HepG2 (cell line): ENCODE results near the gene TOP2A. TPM values are rescaled to one million over a fixed set of nuclear protein-coding genes. Genes with fewer than 3 reads are reported as not detected.
A peak's percentile ranks its signal among the peaks of the same experiment; 100 is the strongest.

Source experiments
- ATRX ChIP-seq: sonication (generic); formaldehyde crosslinking; IDR thresholded peaks from 2 replicates; pipeline ENCODE4 v1.4.0; 2020; ENCODE audit warnings: missing genetic modification reagents, borderline replicate concordance
- DNMT3B ChIP-seq: conservative IDR thresholded peaks from 2 replicates; pipeline ENCODE4 v1.6.1; 2016; ENCODE audit warnings: missing biosample characterization, control low read depth
- DZIP1 ChIP-seq: sonication (generic); formaldehyde crosslinking; IDR thresholded peaks from 2 replicates; pipeline ENCODE4 v1.5.0; 2020; ENCODE audit warnings: mild to moderate bottlenecking, missing genetic modification reagents
- JUN ChIP-seq: sonication (generic); formaldehyde crosslinking; IDR thresholded peaks from 2 replicates; pipeline ENCODE4 v1.4.0; 2020; ENCODE audit warnings: mild to moderate bottlenecking, missing genetic modification reagents
- MED8 ChIP-seq: sonication (generic); formaldehyde crosslinking; IDR thresholded peaks from 2 replicates; pipeline ENCODE4 v1.8.1; 2023; ENCODE audit warnings: mild to moderate bottlenecking, missing genetic modification reagents; ENCODE audit not compliant: insufficient replicate concordance
- MXD3 ChIP-seq: IDR thresholded peaks from 2 replicates; pipeline ENCODE4 v1.6.1; 2016; ENCODE audit warnings: mild to moderate bottlenecking, missing biosample characterization, missing genetic modification reagents
- TMF1 ChIP-seq: sonication (generic); formaldehyde crosslinking; IDR thresholded peaks from 2 replicates; pipeline ENCODE4 v1.8.1; 2022; ENCODE audit warnings: low read depth, missing genetic modification reagents
- ZBTB43 ChIP-seq: sonication (generic); formaldehyde crosslinking; conservative IDR thresholded peaks from 2 replicates; pipeline ENCODE4 v1.4.0; 2020; ENCODE audit warnings: missing genetic modification reagents
- ZHX2 ChIP-seq, 2 experiments: sonication (generic) in 1 of 2; formaldehyde crosslinking in 1 of 2; IDR thresholded peaks; 2 replicates each; pipeline versions ENCODE4 v1.6.1 to v1.9.0; 2014 to 2022; ENCODE audit warnings: antibody characterized with exemption in 1 of 2, borderline replicate concordance in 1 of 2, inconsistent platforms in 1 of 2, low read depth in 1 of 2, missing genetic modification reagents in 1 of 2
- ZNF296 ChIP-seq: sonication (generic); formaldehyde crosslinking; conservative IDR thresholded peaks from 2 replicates; pipeline ENCODE4 v1.5.0; 2020; ENCODE audit warnings: mild to moderate bottlenecking, missing genetic modification reagents
- ZNF841 ChIP-seq: sonication (generic); formaldehyde crosslinking; IDR thresholded peaks from 2 replicates; pipeline ENCODE4 v1.8.1; 2023; ENCODE audit warnings: missing genetic modification reagents, borderline replicate concordance
- polyA plus RNA-seq, 8 experiments: library from polyadenylated mRNA; depleted of rRNA in 3 of 8; stranded (reverse) in 7 of 8; unstranded in 1 of 8; fragments of >200 nt; fragmentation: Illumina TruSeq in 4 of 8; extraction: Trizol in 4 of 8; gene quantifications; 2 replicates each; pipeline versions ENCODE4 v1.2.1 to v1.2.3, GENCODE V29; 2011 to 2016; ENCODE audit warnings: low read depth in 4 of 8, missing spikeins in 1 of 8, mixed read lengths in 1 of 8; ENCODE audit not compliant: insufficient read depth in 1 of 8
- total RNA-seq, 5 experiments: library from RNA; depleted of rRNA; stranded (reverse); fragments of >200 nt; fragmentation: Illumina TruSeq; extraction: Trizol; gene quantifications; 2 replicates each; pipeline ENCODE4 v1.2.3, GENCODE V29; 2016; ENCODE audit warnings: low read depth in 1 of 5

TOP2A gene
- total and polyA plus RNA-seq, 2 of the 13 experiments (the other 11 are each of a cell fraction or from before 2014, with no cell fraction given): 108 to 327 TPM

GRCh38 chr17:40345161-40345993, 72.3 kb downstream of the TOP2A start (continued):
- TF ChIP-seq ZNF296 (CRISPR knock-in tag): 0 out of 2 replicates have a peak, but pooled peaks have one; percentile 55
- TF ChIP-seq TMF1 (CRISPR knock-in tag): no peak
- TF ChIP-seq DNMT3B (CRISPR knock-in tag): no peak
- no peak for TF ChIP-seq ZHX2 (IDR thresholded peaks at IDR 0.05; ENCODE audit: low read depth)
- TF ChIP-seq ZHX2 (CRISPR knock-in tag; IDR thresholded peaks at IDR 0.05; ENCODE audit: borderline replicate concordance): no peak
- no peak for TF ChIP-seq ATRX (CRISPR knock-in tag)
- TF ChIP-seq JUN (CRISPR knock-in tag): 0 out of 2 replicates have a peak, but pooled peaks have one; percentile 32
- TF ChIP-seq MED8 (CRISPR knock-in tag): peak; percentile 31
- 0 out of 2 replicates have a peak, but pooled peaks have one; percentile 5 for TF ChIP-seq ZBTB43
- peak; percentile 62; the same call in 1 of the 2 replicates for TF ChIP-seq MXD3
- no peak for TF ChIP-seq ZNF841 (CRISPR knock-in tag)
- no peak for TF ChIP-seq DZIP1 (CRISPR knock-in tag)
